HG02981 (cell line): Measurements from ENCODE around the gene GFPT1.

Source experiments
- ATAC-seq: cut with Tn5 transposase; IDR thresholded peaks from one replicate; pipeline ENCODE4 v1.9.1; 2021; ENCODE audit warnings: mild to moderate bottlenecking, moderate library complexity; ENCODE audit not compliant: unreplicated experiment

Gene GFPT1

DNA sequence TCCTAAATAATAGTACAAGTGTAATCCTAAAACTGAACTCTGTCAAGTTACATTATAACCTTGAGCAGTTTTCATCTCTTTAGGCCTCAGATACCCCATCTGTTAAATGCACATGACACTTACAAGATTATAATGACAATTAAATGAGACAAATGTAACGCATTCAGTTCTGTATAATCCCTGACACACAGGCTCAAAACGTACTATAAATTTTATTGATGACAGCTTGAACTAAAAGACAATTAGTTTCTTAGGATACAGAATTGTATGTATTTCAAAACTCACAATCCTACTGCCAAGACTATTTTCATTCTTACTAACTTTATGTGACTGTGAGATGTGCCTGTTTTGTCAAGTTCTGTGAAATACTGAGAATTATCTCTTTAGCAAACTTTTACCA, 56.2 kb downstream of the GFPT1 start:
- ATAC-seq = no peak

DNA sequence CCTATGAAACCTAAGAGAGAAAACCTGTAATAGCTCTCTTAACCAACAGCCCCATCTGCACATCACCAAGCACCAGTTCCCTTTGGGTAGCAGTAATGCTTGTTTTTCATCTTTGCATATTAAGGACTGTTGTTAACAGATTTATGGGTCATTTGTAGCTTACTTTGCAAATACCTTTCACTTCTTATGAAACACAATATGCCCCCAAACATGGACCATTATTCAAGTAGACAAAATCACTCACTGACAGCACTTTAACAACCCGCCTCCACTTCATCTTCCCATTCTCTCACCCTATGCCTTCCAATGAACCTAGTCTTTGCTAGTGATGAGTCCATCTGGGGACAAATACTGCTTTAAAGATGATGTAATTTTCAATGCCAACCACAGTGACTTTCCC, 64.4 kb downstream of the GFPT1 start:
- ATAC-seq = no peak

DNA sequence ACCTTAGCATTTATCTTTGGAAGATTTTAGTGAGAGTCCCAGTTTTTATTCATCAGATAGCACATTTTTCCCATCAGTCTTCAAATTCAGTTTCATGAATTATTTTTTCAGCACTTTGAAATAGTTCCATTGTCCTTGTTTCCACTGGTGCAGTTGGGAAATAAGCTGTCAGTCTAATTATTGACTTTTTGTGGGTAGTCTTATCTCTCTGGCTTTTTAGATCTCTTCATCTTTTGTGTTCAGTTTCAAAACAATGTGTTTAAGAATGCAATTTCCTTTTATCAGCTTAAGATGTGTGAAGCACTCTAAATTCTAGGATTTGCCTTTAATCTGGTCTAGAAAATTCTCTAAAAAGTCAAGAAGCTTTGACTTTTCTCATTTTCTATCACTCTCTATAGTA, 70.5 kb downstream of the GFPT1 start:
- no peak for ATAC-seq

DNA sequence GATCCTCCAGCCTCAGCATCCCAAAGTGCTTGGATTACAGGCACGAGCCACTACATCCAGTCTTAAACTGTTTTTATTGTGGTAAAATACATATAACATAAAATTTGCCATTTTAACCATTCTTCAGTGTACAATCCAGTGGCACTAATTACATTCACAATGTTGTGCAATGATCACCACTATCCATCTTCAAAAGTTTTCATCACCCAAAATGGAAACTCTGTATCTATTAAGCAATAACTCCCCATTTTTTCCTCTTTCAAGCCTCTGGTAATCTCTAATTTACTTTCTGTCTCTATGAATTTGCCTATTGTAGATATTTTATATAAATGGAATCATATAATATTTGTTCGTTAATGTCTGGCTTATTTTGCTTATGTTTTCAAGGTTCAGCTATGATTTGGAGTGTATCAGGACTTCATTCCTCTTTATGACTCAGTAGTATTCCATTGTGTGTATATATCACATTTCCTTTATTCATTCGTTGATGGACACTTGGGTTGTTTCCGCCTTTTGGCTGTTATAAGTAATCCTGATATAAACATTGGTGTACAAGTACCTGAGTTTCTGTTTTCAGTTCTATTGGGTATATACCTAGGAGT, 71.8 kb downstream of the GFPT1 start:
- ATAC-seq = no peak

DNA sequence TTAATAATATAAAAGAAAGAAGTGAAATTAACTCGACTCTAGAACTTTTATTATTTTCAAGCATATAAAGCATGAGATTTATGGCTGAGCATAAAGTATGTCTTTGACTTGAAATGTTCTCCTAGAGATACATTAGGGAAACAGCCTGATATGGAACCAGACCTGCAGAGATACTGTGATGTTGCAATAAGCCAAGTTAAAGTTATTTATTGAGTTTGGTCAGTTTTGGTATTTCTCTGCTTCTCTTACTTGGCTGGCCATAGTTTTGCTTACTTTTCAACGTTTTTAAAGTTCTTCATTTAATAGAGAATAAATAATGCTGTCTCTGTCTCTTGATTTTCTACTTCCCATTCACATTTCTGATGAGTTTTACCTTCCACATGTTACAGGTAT, 76.0 kb downstream of the GFPT1 start:
- ATAC-seq = no peak

DNA sequence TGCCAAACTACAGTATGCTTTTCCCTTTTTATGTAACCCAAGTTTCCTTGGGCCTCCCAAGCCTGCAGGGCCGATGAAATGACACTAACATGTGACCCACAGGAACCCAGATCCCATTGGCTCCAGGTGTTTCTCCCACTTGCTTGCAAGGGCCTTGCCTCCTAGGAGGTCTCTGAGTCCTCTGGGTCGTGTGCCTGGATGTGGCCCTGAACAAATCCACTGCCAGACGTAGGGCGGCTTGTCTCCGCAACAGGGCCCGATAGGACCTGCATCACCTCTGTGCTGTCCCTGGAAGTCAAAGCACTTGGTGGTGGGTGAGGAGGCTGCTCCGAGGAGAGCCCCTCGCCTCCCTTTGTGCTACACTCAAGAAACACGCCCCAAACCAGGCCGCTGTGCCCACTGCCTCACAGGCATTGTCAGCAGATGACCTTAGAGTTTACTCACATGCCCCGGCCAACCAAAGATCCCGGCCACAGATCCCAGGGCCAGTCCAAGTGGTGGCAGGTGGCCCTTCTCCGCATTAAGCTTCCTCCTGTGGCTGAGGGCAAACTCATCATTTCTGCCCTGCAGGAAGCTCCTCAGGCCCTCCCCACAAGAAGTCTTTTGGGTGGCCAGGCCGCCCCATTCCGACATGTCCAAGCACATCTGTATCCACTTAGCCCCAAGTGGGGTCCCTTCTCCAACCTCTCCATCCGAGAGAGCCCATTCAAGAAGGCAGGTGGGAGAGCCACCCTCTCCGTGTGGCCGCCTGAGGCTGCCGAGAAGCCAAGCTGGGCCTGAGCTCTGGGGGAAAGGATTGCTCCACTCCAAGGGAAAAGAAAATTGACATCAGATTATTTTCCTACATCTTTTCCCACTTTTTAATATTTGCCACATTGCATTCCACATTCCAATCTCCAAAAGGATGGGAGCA, 76.7 kb downstream of the GFPT1 start:
- no peak for ATAC-seq

DNA sequence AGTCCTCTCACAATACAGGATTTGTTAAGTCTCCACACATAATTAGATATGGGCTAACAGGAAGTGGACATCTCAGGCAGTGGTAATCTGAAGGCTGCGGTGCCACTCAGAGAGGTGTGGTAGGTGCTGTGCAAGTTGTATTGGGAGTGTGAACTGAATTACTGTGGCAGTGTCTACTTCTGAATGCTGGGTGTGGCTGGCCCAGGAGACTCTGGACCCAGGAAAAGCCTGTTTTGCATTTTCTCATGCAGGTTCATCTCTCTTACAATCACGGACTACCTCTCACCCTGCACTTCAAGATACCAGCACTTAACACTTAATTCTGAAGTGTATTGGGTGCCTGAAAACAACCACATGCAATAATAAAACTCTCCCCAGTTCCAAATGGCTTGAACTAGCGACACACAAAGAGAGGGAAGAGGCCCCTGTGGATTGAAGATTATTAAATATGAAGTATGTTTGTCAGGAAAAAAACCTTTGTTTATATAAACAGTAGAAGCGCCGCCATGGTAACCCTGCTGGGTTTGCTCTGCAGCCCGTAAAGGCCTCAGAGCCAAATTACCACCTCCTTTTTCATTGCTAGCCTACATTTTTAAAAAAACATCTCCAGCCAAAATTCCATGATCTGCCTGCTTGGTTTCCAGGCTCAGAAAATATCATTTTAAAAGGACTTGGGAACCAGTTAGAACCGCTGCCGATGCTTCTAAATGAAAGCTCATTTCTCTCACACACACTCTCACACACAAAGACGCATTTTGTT, 77.5 kb downstream of the GFPT1 start:
- no peak for ATAC-seq

DNA sequence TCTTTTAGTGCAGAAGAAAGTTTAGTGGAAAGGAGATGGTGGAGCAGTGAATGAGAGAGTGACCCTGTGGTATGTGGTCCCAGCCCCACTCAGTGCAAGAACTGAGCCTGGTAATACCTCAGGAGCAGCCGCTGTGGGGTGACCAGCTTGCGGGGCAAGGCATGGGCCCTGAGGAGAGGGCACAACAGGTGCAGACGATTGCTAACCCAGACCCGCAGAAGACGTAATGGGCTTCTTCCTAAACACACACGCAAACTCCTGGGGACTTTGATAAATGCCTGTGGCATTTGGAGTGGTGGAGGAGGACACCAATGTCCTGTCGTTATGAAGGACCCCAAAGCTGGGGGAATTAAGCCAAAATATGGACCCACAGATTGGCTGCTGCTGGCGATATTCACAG, 78.7 kb downstream of the GFPT1 start:
- ATAC-seq = no peak

DNA sequence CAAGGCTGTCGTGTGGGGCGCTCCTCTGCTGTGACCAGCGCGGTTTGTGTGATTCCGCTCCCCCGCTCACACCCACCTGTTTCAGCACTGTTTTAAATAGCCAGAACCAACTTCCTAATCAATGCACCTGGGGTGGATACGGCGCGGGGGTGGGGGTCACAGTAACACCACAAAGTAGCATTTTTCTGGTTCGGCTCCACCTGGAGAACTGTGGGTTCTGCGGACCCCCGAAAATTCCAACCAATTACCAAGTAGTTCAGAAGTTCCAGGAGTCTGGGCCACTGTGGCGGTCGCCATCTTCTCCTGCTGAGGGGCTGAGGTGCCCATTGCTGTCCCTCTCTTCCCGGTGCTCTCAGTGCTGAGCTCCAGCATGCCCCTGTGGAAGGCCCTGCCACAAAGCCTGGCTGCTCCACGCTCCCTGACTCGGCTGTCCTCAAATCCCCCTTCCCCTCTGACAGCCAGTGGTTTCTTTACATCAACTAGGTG, 79.4 kb downstream of the GFPT1 start:
- no peak for ATAC-seq

DNA sequence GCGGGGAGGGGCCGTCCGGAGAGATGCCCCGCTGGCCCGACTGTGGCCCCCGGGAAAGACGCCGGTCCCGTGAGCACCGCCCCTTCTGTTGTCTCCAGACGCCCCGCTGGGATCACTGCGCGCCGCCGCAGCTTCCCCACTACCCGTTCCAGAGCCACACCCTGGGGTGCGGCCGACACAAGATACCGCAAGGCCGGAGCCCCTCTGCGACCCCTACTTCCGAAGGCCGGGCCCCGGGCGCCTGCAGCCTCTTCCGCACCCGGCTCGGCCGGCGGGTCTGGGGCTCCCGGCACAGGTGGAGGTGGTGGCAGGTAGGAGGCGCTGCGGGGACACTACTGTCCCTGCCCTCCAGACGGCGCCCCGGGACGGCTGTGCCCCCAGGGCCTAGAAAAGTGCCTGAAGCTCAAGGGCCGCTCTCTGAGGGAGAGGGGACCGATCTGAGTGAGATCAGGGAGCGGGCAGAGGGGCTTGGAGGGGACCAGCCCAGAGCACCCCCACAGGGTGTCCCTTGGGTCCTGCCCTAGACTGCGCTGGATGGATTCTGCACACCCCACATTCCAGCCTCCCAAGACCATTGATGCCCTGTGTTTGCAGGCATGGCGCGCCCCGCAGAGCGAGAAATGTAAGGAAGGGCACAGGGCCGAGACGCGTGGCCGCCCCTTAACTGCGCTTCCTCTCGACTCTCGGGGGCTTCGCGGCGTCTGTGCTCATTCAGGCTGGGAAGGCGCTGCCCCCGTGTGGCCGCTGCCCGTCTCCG, 80.0 kb downstream of the GFPT1 start:
- ATAC-seq = peak; percentile 81

DNA sequence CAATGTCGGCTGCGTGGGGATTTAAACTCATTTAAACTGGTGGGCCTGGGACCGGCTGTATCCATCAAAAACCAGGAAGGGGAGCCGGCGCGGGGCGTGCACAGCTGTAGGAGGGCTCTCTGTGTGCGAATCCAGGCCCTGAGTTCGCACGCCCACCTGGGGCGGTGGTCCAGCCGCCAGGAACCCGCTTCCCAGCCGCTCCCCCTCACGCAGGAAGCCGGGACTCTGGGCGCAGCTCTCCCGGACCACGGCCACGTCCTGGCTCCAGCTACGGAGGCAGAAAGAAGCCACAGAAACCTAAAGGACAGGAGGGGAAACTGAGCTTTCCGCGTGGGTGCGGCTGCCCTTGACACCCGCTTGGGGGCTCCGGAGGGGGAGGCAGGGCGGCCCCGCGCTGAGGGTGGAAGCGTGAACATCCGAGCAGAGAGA, 80.6 kb downstream of the GFPT1 start:
- no peak for ATAC-seq

DNA sequence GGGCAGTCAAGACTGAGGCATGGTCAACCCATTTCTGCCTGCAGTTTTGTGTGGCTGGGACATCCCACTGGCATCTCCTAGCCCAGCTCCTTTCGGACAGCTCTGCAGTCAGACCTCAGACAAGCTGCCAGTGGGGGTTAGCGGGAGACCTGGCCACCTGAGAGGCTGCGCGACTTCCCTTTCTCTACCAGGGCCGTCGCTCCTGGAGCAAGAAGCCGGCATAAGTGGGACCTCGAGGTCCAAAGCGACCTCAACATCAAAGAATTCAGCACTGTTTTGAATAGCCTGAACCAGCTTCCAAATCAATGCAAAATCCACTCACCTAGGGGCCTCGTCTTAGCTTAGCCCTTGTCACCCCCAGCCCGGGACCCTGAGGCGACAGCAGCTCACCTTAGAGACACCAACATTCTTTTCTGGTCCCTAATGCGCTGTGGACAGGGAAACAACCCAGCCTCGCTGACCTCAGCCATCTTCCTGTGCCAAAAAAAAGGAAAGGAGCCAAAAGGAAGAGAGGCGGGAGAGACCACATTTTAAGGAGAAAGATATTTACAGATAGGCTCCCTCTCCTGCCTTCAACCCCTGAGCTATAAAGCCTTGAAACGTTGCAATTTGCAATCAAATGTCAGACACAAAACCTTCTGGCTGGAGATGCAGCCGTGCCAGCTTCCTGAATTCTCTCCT, 81.2 kb downstream of the GFPT1 start:
- ATAC-seq = no peak

DNA sequence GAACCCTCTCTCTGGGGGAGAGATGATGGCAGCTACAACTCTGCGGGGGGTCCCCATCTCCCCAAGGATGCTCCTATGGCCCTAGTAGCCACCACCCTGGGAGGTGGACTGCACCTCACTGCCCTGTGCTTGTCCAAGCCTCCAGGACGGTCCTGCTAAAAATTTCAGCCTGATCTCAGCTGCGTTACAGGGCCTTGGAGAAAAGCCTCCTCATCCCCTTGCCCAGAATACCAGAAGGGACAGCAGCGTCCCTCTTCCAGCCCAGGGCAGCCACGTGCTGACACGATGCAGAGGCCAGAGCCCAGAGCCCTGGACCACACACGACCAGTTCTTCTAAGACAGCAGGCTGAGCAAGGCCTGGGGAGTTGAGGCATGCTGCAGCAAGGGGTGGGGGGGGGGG, 81.9 kb downstream of the GFPT1 start:
- no peak for ATAC-seq

DNA sequence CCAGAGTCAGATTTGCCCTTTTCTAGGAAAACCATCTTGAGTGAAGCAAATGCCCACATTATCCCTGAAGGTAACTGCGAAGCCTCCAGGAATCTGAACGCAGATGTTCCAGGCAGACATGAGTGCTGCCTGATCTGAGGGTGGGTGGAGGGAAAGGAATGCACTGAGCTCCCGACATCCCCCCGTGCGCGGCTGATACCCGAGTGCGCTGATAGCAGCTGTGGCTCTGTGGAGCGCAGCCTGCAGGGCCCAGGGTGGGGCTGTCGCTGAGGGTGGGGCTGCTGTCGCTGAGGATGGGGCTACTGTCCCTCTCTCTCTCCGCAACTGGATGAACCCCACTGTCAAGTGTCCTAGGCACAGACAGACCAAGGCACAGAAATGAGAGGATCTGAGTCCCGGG, 82.4 kb downstream of the GFPT1 start:
- no peak for ATAC-seq

DNA sequence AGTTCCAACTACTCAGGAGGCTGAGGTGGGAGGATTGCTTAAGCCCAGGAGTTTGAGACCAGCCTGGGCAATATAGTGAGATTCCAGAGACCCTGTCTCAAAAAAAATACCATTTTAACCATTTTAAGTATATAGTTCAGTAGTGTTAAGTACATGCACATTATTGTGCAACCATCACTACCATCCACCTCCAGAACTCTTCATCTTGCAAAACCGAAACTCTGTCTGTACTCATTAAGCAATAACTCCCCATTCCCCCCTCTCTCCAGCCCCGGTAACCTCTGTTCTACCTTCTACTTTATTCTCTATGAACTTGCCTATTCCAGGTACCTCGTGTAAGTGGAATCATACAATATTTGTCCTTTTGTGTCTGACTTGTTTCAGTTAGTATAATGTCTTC, 86.4 kb downstream of the GFPT1 start:
- no peak for ATAC-seq

DNA sequence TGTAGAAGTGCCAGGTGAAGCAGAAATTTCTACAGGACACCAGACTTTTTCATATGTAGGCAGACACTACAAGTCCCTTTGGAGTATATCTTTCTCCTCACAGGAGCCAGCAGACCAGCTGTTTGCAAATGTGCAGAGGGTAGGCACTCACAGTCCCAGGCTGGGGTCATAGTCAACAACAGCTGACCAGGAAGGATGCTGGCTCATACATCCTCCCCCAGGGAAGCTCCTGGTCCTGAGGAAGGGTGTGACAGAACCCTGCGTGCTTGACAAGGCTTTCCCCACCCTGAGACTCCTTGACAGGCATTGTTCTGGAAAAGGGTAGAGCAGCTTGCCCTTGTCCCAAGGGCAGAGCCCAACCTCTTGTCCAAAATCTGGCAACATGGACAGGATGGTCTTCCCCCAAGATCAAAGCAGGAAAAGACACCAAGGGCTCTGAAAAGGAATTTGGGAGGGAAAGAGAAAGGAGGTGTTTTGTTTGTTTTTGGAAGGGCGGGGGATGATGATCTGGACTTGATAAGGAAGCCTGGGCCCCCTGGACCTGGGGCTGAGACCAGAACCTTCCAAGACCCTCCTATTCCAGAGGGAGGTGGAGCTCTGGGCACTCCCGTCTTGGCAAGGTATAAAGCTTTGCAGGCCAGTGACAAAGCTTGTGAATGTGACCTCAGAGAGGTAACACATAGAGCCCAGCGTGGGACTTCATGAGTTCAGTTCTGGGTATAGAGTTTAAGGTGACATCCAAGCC, 87.1 kb downstream of the GFPT1 start:
- ATAC-seq = no peak

DNA sequence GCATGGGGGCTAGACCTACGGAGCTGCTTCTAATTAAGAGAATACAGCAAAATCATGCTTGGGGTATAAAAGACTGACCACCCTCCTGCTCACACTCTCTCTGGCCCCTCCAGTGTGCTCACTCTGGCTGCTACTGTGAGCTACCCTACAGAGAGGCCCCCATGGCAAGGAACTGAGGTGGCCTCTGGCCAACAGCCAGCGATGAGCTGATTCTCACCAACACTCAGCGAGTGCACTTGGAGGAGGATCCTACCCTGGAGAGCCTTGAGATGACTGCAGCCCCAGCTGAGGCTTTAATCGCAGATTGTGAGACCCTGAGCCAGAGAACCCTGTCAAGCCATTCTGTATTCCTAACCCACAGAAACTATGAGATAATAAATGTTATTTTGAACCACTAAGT, 88.2 kb downstream of the GFPT1 start:
- ATAC-seq = no peak

DNA sequence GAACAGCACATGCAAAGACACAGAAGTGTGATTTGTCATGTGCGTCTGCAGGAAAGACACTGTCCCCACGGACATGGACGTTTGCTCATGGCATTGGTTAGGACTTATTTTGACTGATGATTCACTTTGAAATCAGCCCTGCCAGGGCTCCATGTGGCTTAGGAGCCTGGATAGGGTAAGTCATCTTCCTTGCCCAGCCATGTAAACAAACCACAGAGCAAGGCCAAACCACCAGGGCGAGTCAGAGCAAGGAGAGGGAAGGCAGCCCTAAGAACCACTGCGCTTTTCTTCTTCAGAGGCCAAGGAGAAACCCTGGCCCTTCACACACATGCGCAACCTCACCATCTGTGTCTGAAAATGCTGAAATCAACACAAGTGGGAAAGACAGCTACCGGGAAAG, 88.8 kb downstream of the GFPT1 start:
- ATAC-seq = no peak

DNA sequence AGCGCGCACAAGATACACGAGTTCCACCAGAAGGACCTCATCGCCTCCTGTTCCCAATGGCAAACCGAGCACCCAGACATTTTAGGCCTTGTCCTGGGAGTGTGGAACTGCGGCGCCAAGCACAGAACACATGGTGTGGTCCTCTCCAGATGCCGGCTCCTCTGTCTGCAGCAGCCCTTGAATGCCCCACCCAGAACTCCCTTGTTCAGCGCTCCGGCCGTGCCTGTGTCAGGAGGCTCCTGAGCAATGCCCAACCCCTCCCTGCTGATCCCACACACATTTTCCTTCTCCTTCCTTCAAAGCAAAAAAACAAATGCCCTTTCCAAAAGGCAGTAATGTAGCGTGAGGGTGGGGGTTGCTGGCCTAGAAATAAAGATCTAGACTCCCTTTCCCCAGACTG, 89.8 kb downstream of the GFPT1 start:
- no peak for ATAC-seq

DNA sequence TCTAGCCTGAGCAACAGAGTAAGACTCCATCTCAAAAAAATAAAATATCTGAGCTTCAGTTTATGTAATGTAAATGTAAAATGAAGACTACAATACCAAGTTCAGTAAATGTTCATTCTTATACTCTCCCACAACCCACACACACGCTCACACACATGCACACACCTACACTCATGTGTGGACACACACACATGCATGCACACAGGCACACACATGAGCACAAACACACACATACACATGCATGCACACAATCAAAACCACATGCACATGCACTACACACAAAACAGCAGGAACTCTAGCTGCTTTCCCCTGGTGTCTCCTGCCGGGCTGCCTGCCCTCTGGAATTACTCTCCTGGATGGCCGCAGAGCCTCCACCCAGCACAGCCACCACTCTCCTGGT, 90.6 kb downstream of the GFPT1 start:
- ATAC-seq = no peak
